ENCODE measurements around the gene RNF10. TPM values are rescaled to one million over a fixed set of nuclear protein-coding genes. Genes with fewer than 3 reads are reported as not detected.
"Not testable (repeated sequence)": the region's sequence is repeated elsewhere in the genome, so short reads cannot be mapped to it uniquely, and the experiment has no call there.

The RNF10 gene
- total RNA-seq, 2 donors from 2014 or later, result 98.0 to 165 TPM

GRCh38 chr12:120599672-120600552, 65.8 kb downstream of the RNF10 start:
- Histone ChIP-seq H3K9me3 (no peaks in the 10 kb centered on the region), H3K36me3 (no peaks in the 10 kb centered on the region), H3K27ac (no peak overlapping the region), H3K4me1 (ENCODE audit: control insufficient read depth in 1 of 2, low read depth in 2 of 2) (no peaks in the 10 kb centered on the region), H3K4me3 (no peak overlapping the region), H3K27me3 (replicated peaks; ENCODE audit: insufficient read depth) (no peaks in the 10 kb centered on the region)
- TF ChIP-seq CTCF (IDR thresholded peaks at IDR 0.05), result no peak
- DNase-seq (ENCODE audit: low spot score) (no peak), ATAC-seq (ENCODE audit: insufficient number of reproducible peaks, low FRiP score, low read depth) (no peak)

- not testable (repeated sequence) for DNase-seq (ENCODE audit: low spot score); H3K4me3 ChIP-seq; H3K9me3 ChIP-seq; H3K27me3 ChIP-seq (replicated peaks; ENCODE audit: insufficient read depth); H3K36me3 ChIP-seq; H3K27ac ChIP-seq; H3K4me1 ChIP-seq (ENCODE audit: control insufficient read depth in 1 of 2, low read depth in 2 of 2); ATAC-seq (ENCODE audit: insufficient number of reproducible peaks, low FRiP score, low read depth)
Observed at GRCh38 chr12:120602416-120602815, 68.3 kb downstream of the RNF10 start.

- no peak for TF ChIP-seq CTCF (IDR thresholded peaks at IDR 0.05)
- H3K27me3 ChIP-seq (replicated peaks; ENCODE audit: insufficient read depth), result no peaks in the 10 kb centered on the region
- ATAC-seq (ENCODE audit: insufficient number of reproducible peaks, low FRiP score, low read depth), result no peak
- H3K27ac ChIP-seq, result no peak overlapping the region
- DNase-seq (ENCODE audit: low spot score), result no peak
- H3K4me1 ChIP-seq (ENCODE audit: control insufficient read depth in 1 of 2, low read depth in 2 of 2), result no peaks in the 10 kb centered on the region
- no peaks in the 10 kb centered on the region for H3K9me3 ChIP-seq
- no peak overlapping the region for H3K4me3 ChIP-seq
- no peaks in the 10 kb centered on the region for H3K36me3 ChIP-seq
Observed at GRCh38 chr12:120610560-120610959, 76.4 kb downstream of the RNF10 start.

GRCh38 chr12:120611534-120611933, 77.4 kb downstream of the RNF10 start:
- H3K27me3 ChIP-seq (replicated peaks; ENCODE audit: insufficient read depth); H3K9me3 ChIP-seq; DNase-seq (ENCODE audit: low spot score); H3K27ac ChIP-seq; H3K36me3 ChIP-seq; H3K4me1 ChIP-seq (ENCODE audit: control insufficient read depth in 1 of 2, low read depth in 2 of 2); H3K4me3 ChIP-seq; ATAC-seq (ENCODE audit: insufficient number of reproducible peaks, low FRiP score, low read depth): not testable (repeated sequence)

GRCh38 chr12:120614848-120615247, 80.7 kb downstream of the RNF10 start:
- DNase-seq (ENCODE audit: low spot score) (no peak), ATAC-seq (ENCODE audit: insufficient number of reproducible peaks, low FRiP score, low read depth) (no peak)
- Histone ChIP-seq H3K4me1 (ENCODE audit: control insufficient read depth in 1 of 2, low read depth in 2 of 2) (no peaks in the 10 kb centered on the region), H3K36me3 (no peaks in the 10 kb centered on the region), H3K27me3 (replicated peaks; ENCODE audit: insufficient read depth) (no peaks in the 10 kb centered on the region), H3K4me3 (no peak overlapping the region), H3K27ac (no peak overlapping the region), H3K9me3 (no peaks in the 10 kb centered on the region)
- no peak for TF ChIP-seq CTCF (IDR thresholded peaks at IDR 0.05)

- not testable (repeated sequence) for ATAC-seq (ENCODE audit: insufficient number of reproducible peaks, low FRiP score, low read depth); H3K27me3 ChIP-seq (replicated peaks; ENCODE audit: insufficient read depth); DNase-seq (ENCODE audit: low spot score); H3K9me3 ChIP-seq; H3K4me1 ChIP-seq (ENCODE audit: control insufficient read depth in 1 of 2, low read depth in 2 of 2); H3K27ac ChIP-seq; H3K36me3 ChIP-seq; H3K4me3 ChIP-seq
Observed at GRCh38 chr12:120617193-120617592, 83.0 kb downstream of the RNF10 start.

GRCh38 chr12:120617767-120618166, 83.6 kb downstream of the RNF10 start:
- not testable (repeated sequence) for H3K4me3 ChIP-seq; H3K36me3 ChIP-seq; H3K27me3 ChIP-seq (replicated peaks; ENCODE audit: insufficient read depth); H3K4me1 ChIP-seq (ENCODE audit: control insufficient read depth in 1 of 2, low read depth in 2 of 2); H3K9me3 ChIP-seq; ATAC-seq (ENCODE audit: insufficient number of reproducible peaks, low FRiP score, low read depth); DNase-seq (ENCODE audit: low spot score); H3K27ac ChIP-seq

Data from thoracic aorta (tissue), 2 donors.